ENCODE measurements around the gene PPA1.
"Not testable (repeated sequence)": the region's sequence is repeated elsewhere in the genome, so short reads cannot be mapped to it uniquely, and the experiment has no call there.

The PPA1 gene

DNA sequence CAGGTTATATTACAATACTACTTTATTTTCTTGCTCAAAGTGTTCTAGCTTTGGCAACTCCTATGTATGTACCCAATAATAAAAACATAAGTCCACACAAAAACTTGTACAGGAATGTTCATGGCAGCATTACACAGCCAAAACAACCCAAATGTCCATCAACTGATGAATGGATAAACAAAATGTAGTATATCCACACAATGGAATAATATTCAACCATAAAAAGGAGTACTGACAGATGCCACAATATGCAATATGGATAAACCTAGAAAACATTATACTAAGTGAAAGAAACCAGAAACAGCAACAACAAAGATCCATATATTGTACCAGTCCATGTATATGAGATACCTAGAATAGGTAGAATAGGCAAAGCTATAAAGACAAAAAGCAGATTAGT is 21.0 kb downstream of the PPA1 start:
- DNase-seq (ENCODE audit: low read depth in 2 of 2): no peak

DNA sequence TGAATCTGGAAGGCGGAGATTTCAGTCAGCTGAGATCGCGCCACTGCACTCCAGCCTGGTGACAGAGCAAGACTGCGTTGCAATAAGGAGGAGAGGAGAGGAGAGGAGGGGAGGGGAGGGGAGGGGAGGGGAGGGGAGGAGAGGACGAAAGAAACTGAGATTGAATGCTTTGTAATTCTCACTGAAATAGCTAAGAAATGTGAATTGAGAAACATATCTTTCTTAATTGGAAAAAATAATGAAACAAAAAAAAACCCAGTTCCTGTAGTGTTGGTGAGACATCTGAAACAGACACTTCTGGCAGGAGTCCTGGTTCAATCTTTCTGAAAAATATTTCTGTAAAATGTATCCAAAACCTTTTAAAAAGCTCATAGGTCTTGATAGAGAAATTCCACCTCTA is 26.5 kb downstream of the PPA1 start:
- DNase-seq (ENCODE audit: low read depth in 2 of 2): no peak

- DNase-seq (ENCODE audit: low read depth in 2 of 2): no peak
Measured at GRCh38 chr10:70201105-70201504, 32.1 kb downstream of the PPA1 start.

GRCh38 chr10:70198696-70199466 is 34.3 kb downstream of the PPA1 start:
- no peak for DNase-seq (ENCODE audit: low read depth in 2 of 2)

GRCh38 chr10:70197235-70197945 is 35.8 kb downstream of the PPA1 start:
- no peak for DNase-seq (ENCODE audit: low read depth in 2 of 2)

DNA sequence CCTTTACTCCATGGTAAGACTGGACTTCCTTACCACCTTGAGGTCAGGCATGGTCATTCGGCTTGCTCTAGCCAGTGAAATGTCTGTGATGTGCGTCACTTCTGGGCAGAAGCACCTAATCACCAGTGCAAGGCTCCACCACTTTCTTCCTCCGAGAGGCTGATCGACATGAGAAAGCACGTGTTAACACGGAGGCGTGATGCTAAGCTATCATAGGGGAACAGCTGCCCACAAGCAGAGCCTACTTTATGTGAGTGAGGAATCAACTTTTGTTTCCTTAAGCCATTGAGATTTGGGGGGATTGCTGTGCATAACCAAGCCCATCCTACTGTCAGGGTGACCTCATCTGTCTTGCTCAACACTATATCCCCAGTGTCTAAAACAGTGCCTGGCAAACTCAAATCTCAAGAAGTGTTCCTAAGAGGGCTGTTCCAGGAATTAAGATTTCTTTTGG is 39.8 kb downstream of the PPA1 start:
- no peak for DNase-seq (ENCODE audit: low read depth in 2 of 2)

GRCh38 chr10:70192326-70192968 is 40.8 kb downstream of the PPA1 start:
- DNase-seq (ENCODE audit: low read depth in 2 of 2): no peak

DNA sequence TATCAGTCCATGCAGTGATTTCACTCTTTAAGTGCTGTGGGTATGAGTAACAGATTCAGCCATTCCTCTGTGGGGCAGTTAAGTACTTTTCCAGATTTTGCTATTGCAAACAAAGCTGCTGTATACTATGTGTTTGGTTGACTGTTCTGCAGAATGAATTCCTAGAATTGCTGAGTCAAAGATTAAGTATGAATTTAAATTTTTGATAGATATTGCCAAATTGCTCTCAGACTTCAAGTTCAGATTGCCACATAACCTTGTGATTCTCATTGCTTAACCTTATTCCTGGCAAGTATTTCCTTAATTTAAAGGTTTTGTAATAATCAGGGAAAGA is 41.3 kb downstream of the PPA1 start:
- no peak for DNase-seq (ENCODE audit: low read depth in 2 of 2)

DNA sequence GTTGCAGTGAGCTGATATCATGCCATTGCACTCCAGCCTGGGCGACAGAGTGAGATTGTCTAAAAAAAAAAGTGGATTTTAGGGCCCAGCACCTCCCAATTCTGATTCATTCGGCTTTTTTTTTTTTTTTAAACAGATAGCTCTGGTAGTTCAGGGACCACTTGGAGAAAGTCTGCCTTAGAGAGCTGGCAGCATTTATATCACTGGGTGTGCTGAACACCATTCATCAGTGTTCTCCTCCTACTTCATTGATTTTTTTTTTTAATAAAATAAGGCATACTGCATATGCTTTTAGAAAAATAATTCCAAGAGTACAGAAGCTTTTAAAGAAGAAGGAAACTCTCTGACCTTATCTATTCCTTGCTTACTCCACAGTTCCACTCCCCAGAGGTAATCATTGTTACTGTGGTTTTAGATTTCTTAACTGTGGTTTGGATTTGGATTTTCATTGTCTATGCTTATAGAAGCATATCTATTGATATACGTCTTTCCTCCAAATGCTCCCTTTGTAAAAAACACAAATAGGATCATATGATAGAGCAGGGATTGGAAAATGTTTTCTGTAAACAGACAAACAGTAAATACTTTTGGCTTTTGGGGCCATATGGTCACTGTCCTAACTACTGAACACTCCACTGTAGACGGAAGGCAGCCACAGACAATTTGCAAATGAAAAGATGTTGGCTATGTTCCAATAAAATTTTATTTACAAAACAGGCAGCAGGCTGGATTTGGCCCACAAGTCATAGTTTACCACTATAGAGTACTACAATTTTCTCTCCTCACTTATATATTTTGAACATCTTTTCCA is 41.9 kb downstream of the PPA1 start:
- no peak for DNase-seq (ENCODE audit: low read depth in 2 of 2)

GRCh38 chr10:70190581-70190980 is 42.6 kb downstream of the PPA1 start:
- no peak for DNase-seq (ENCODE audit: low read depth in 2 of 2)

- DNase-seq (ENCODE audit: low read depth in 2 of 2): no peak
Measured at GRCh38 chr10:70190102-70190501, 43.1 kb downstream of the PPA1 start.

DNA sequence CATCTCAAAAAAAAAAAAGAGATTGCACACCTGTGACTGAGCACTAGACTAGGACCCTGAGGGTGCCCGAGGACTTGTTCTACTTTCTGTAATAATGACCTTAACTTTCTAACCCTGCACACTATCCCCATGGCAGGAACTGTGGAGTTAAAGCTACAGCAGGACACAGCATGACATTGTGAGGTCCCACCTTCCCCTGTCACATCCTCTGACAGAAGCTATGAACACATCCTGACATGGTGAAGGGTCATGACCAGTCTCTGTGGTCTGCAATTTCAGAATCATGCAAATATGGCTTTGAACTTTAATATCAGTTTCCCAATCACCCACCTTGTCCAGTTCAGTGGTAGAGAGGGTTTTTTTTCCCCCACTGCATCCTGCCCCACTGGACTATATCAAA is 44.5 kb downstream of the PPA1 start:
- no peak for DNase-seq (ENCODE audit: low read depth in 2 of 2)

DNA sequence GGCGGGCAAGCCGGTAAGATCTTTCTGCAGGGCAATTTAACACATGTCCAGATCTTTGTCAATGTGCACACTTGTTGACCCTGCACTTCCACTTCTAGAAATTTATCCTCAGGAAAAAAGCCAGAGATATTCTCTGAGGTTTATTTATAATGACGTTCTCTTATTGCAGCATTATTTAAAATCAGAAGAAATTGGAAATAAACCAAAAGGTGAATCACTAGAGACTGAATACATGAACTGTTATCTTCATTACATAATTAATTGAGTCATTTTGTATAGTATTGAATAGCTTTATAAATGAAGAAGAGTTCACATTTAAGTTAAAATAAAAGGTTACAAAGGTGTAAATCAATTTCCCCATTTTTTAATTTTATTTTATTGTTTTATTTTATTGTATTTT is 46.7 kb downstream of the PPA1 start:
- no peak for DNase-seq (ENCODE audit: low read depth in 2 of 2)

DNA sequence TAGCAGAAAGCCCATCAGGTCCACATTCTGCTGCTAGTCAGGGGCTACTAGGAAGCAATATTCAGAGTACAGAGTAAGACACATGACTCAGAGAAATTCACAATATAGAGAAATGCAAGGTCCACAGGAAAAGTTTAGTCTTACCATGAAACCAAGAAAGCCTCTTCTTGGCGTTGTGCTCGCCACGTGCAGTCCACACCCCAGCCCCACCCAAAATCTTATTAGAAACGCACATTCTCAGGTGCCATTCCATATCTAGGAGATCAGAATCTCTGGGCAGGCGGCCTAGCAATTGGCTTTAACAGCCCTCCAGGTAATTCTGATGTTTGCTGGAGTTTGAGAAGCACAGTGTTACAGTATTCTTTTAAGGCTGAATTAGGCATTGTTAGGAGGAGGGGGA is 47.1 kb downstream of the PPA1 start:
- no peak for DNase-seq (ENCODE audit: low read depth in 2 of 2)

- no peak for DNase-seq (ENCODE audit: low read depth in 2 of 2)
Measured at GRCh38 chr10:70183304-70183703, 49.9 kb downstream of the PPA1 start.

DNA sequence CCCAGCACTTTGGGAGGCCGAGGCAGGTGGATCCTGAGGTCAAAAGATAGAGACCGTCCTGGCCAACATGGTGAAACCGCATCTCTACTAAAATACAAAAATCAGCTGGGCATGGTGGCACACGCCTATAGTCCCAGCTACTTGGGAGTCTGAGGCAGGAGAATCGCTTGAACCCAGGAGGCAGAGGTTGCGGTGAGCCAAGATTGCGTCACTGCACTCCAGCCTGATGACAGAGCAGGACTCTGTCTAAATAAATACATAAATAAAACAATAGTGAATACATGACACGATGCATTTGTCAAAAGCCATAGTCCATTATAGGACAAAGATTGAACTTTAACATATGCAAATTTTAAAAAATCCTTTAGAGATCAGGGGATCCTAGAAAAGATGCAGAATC is 54.0 kb downstream of the PPA1 start:
- DNase-seq (ENCODE audit: low read depth in 2 of 2): not testable (repeated sequence)

- no peak for DNase-seq (ENCODE audit: low read depth in 2 of 2)
Measured at GRCh38 chr10:70178139-70178725, 55.0 kb downstream of the PPA1 start.

GRCh38 chr10:70176441-70176840 is 56.8 kb downstream of the PPA1 start:
- DNase-seq (ENCODE audit: low read depth in 2 of 2): no peak

GRCh38 chr10:70175516-70175915 is 57.7 kb downstream of the PPA1 start:
- DNase-seq (ENCODE audit: low read depth in 2 of 2): no peak

GRCh38 chr10:70174058-70174741 is 59.0 kb downstream of the PPA1 start:
- no peak for DNase-seq (ENCODE audit: low read depth in 2 of 2)
